ENCODE measurements around the gene NRP1. TPM values are rescaled to one million over a fixed set of nuclear protein-coding genes. Genes with fewer than 3 reads are reported as not detected.

The NRP1 gene
- total and polyA plus RNA-seq, 8 donors = 79.8 to 203 (median 164) TPM

DNA sequence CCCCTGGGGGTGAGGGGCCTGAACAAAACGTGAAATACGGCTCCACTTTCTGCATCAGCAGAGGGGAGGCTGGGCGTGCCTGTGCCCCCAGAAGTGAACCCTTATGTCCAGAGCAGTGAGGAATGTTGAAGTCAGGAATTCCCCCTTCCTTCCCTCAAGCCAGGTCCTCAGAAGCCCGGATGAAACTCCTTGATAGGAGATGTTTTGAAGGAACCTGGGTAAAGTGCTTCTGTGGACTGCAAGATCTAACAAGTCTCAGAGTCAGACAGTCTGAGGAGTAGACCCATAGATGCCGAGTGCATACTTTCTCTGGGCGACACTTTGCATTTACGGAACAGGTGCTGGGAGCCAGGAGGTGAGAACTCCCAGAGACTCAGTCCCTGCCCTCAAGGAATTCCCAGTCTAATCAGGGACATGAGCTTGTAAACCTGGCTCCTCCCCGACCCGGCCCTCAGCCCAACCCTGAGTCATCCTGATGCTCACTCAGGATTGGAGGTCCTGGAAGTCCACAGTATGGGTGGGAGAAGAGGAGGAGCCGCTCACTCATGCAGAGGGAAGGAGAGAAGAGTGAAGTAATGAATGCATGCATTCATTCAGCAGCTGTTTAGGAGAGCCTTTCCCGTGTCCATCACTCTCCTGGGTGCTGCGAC is 197.0 kb downstream of the NRP1 start:
- TF ChIP-seq, protein P1, sequence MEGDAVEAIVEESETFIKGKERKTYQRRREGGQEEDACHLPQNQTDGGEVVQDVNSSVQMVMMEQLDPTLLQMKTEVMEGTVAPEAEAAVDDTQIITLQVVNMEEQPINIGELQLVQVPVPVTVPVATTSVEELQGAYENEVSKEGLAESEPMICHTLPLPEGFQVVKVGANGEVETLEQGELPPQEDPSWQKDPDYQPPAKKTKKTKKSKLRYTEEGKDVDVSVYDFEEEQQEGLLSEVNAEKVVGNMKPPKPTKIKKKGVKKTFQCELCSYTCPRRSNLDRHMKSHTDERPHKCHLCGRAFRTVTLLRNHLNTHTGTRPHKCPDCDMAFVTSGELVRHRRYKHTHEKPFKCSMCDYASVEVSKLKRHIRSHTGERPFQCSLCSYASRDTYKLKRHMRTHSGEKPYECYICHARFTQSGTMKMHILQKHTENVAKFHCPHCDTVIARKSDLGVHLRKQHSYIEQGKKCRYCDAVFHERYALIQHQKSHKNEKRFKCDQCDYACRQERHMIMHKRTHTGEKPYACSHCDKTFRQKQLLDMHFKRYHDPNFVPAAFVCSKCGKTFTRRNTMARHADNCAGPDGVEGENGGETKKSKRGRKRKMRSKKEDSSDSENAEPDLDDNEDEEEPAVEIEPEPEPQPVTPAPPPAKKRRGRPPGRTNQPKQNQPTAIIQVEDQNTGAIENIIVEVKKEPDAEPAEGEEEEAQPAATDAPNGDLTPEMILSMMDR (IDR thresholded peaks at IDR 0.05) = no peak
- intact Hi-C loops (cut with DNase I) = no loop called here
- no peak overlapping the region for H3K27ac ChIP-seq

DNA sequence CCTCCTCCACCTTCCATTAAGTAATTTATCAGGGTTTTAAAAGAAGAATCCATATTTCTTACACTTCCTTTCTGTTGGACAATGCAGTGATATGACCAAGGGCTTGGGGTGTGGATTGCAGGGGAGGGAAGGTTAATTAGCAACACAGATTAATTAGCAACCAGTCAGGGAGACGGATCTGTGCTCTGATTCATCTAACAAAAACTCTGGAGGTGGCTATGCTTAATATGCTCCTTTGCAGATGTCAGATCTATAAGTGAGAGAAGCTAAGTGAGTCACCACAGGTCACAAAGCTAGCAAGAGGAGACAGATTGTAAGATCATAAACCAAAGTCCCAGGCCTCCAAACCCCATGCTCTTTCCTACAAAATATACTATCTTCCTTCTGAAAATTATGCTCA is 197.7 kb downstream of the NRP1 start:
- intact Hi-C loops (cut with DNase I) = no loop called here

More for the DNA sequence above, 197.0 kb downstream of the NRP1 start:
- no peaks in the 10 kb centered on the region for H3K36me3 ChIP-seq
- ATAC-seq (no peak), DNase-seq (no peak)
- H3K4me1 ChIP-seq = peaks cover 0 to 3% of the 10 kb centered on the region in 2 donors
- no peaks in the 10 kb centered on the region for H3K9me3 ChIP-seq
- H3K27me3 ChIP-seq = no peaks in the 10 kb centered on the region
- no peak overlapping the region for H3K4me3 ChIP-seq

DNA sequence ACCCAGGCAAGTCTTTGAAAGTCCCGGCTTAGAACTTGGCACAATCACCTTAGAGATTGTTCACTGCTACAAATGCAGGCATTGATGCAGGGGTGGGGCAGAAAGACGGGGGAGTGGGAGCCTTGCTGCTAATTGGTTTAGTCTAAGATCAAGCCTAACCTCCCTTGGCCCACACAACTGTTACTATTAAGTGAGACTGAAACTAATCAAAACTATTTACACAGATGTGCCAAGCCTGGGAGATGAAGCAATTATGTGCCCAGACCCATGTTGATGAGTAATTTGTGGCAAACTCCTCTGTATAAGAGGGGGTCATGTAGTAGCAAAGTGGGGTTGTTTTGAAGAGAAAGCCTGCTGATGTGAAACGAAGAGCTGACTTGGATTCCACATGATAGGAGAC is 198.2 kb downstream of the NRP1 start:
- Histone ChIP-seq H3K4me3 (no peak overlapping the region), H3K9me3 (no peaks in the 10 kb centered on the region), H3K36me3 (no peaks in the 10 kb centered on the region), H3K27ac (no peak overlapping the region), H3K4me1 (peaks cover 0 to 3% of the 10 kb centered on the region in 2 donors), H3K27me3 (no peaks in the 10 kb centered on the region)
- DNase-seq (no peak), ATAC-seq (no peak)
- intact Hi-C loops (cut with DNase I) = no loop called here
- TF ChIP-seq, protein P1 (IDR thresholded peaks at IDR 0.05) = no peak

More for the DNA sequence above, 197.7 kb downstream of the NRP1 start:
- Histone ChIP-seq H3K9me3 (no peaks in the 10 kb centered on the region), H3K4me3 (no peak overlapping the region), H3K27me3 (no peaks in the 10 kb centered on the region), H3K36me3 (no peaks in the 10 kb centered on the region), H3K4me1 (peaks cover 0 to 3% of the 10 kb centered on the region in 2 donors), H3K27ac (no peak overlapping the region)
- ATAC-seq = no peak
- TF ChIP-seq, protein P1 (IDR thresholded peaks at IDR 0.05) = no peak
- DNase-seq = no peak

DNA sequence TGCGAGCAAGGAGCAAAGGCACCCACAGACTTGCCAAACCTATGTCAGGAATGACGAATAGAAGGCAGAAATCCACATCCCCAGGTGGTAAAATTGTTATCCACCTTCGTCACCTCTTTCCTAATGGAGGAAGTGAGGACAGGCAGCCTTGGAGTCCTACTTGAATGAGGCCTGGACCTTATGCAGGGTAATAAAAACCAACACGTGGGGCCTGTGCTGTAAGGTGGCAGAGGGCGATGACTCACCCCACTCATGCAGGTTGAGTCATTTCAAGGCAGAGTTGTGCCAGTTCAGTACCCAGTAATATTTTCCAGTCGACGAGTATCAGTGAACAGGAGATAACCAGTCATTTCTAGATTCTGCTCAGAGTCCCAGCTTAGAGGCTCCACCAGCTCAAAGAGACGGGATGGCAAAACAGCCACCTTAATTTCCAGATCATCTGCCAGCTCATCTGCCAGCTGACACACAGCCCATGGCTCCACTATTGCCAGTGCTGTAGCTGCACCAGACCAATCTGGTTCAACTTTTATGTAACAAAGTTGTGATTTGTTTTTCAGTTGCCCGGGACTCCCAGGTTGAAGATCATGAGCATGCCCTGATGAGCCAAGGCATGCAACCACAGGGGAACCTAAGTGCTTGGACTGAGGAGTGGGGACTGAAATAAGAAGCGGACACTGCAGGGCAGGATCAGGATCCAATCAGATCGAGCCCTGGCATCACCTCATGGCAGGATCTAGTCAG is 200.3 kb downstream of the NRP1 start:
- DNase-seq (peak in 1 of 4 donors; percentile 79), ATAC-seq (peak; percentile 88)
- intact Hi-C loops (cut with DNase I) = no loop called here
- H3K9me3 ChIP-seq = no peaks in the 10 kb centered on the region
- H3K36me3 ChIP-seq = no peaks in the 10 kb centered on the region
- peaks cover 0 to 3% of the 10 kb centered on the region in 2 donors for H3K4me1 ChIP-seq
- no peak overlapping the region for H3K4me3 ChIP-seq
- H3K27ac ChIP-seq = peak overlapping the region; percentile 41 to 67
- H3K27me3 ChIP-seq = no peaks in the 10 kb centered on the region
- TF ChIP-seq, protein P1 (IDR thresholded peaks at IDR 0.05) = no peak

DNA sequence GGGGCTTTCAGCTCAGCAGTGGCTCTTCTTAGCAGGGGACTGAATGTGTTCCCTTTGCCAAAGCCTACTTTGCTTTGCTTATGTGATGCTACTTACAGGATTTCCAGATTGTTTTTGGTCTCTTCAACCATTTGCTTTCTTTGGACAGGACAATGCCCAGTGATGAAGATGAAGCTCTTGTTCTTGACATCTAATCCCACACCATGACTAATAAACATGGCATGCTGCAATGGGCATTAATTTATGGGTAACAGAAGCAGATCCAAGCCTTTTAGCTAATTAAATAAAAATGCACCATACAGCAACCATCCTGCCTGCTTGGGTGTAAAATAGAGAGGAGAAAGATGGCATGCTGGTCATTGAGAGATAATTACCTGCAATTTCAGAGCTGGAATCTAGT is 200.9 kb downstream of the NRP1 start:
- no peak overlapping the region for H3K4me3 ChIP-seq
- H3K36me3 ChIP-seq = no peaks in the 10 kb centered on the region
- ATAC-seq (no peak), DNase-seq (no peak)
- peak overlapping the region; percentile 41 to 55 for H3K27ac ChIP-seq
- H3K4me1 ChIP-seq = peaks cover 2 to 5% of the 10 kb centered on the region in 2 donors
- H3K9me3 ChIP-seq = no peaks in the 10 kb centered on the region
- no peaks in the 10 kb centered on the region for H3K27me3 ChIP-seq
- intact Hi-C loops (cut with DNase I) = no loop called here
- TF ChIP-seq, protein P1 (IDR thresholded peaks at IDR 0.05) = no peak
